DND-41 (cell line): ENCODE data around the gene LRRC3C.
"Not testable (repeated sequence)": the region's sequence is repeated elsewhere in the genome, so short reads cannot be mapped to it uniquely, and the experiment has no call there.

Experiments
- ATAC-seq: fragments of 200-7000 bp; cut with Tn5 transposase; 3 replicates; pipeline ENCODE4 v1.9.1; 2021; ENCODE audit warnings: low read depth; ENCODE audit not compliant: insufficient read depth
- DNase-seq: peaks from one replicate; pipeline ENCODE4 v3.0.0-alpha.2; 2020
- H2AFZ ChIP-seq: 2 replicates; pipeline ENCODE4 v1.6.0; 2012; ENCODE audit warnings: low read depth, low read length
- H3K27ac ChIP-seq: 2 replicates; pipeline ENCODE4 v1.5.1; 2012; ENCODE audit warnings: low read length, inconsistent platforms
- H3K27me3 ChIP-seq: fragments of 200-600 bp; sonication (generic); 2 replicates; pipeline ENCODE4 v1.6.0; 2012; ENCODE audit warnings: low read length, mild to moderate bottlenecking, inconsistent platforms; ENCODE audit not compliant: insufficient read depth, poor library complexity
- H3K36me3 ChIP-seq: 2 replicates; pipeline ENCODE4 v1.5.1; 2012; ENCODE audit warnings: low read length, inconsistent platforms; ENCODE audit not compliant: insufficient read depth
- H3K4me1 ChIP-seq: 2 replicates; pipeline ENCODE4 v1.5.1; 2012; ENCODE audit warnings: mild to moderate bottlenecking, low read length; ENCODE audit not compliant: insufficient read depth
- H3K4me2 ChIP-seq: 2 replicates; pipeline ENCODE4 v1.6.0; 2012; ENCODE audit warnings: mild to moderate bottlenecking, moderate library complexity, low read length, inconsistent platforms; ENCODE audit not compliant: insufficient read depth
- H3K4me3 ChIP-seq, 2 experiments: fragments of 200-600 bp in 1 of 2; shearing (Covaris generic) in 1 of 2; 2 replicates each; pipeline ENCODE4 v1.5.1; 2012 to 2016; ENCODE audit warnings: inconsistent platforms in 2 of 2, low read length in 2 of 2, mild to moderate bottlenecking in 2 of 2, low read depth in 1 of 2, moderate library complexity in 1 of 2
- H3K79me2 ChIP-seq: 2 replicates; pipeline ENCODE4 v1.6.0; 2012; ENCODE audit warnings: low read length, inconsistent platforms; ENCODE audit not compliant: insufficient read depth
- H3K9ac ChIP-seq: 2 replicates; pipeline ENCODE4 v1.6.0; 2012; ENCODE audit warnings: low read depth, mild to moderate bottlenecking, inconsistent platforms, low read length, moderate library complexity
- H3K9me3 ChIP-seq: 2 replicates; pipeline ENCODE4 v1.5.1; 2012; ENCODE audit warnings: low read length, moderate library complexity, mild to moderate bottlenecking, inconsistent platforms; ENCODE audit not compliant: insufficient read depth, severe bottlenecking
- H4K20me1 ChIP-seq: 2 replicates; pipeline ENCODE4 v1.6.0; 2012; ENCODE audit warnings: low read length; ENCODE audit not compliant: insufficient read depth
- EZH2 ChIP-seq: IDR thresholded peaks from 3 replicates; pipeline ENCODE4 v1.6.1; 2012; ENCODE audit warnings: borderline replicate concordance, low read depth, mild to moderate bottlenecking, moderate library complexity, low read length, inconsistent platforms; ENCODE audit not compliant: severe bottlenecking
- TF ChIP-seq, protein P1 (sequence below): IDR thresholded peaks from 2 replicates; pipeline ENCODE4 v1.5.1; 2012; ENCODE audit warnings: borderline replicate concordance, low read length, moderate library complexity, mild to moderate bottlenecking; ENCODE audit not compliant: poor library complexity, severe bottlenecking; ENCODE audit errors: extremely low read depth

Gene LRRC3C, protein sequence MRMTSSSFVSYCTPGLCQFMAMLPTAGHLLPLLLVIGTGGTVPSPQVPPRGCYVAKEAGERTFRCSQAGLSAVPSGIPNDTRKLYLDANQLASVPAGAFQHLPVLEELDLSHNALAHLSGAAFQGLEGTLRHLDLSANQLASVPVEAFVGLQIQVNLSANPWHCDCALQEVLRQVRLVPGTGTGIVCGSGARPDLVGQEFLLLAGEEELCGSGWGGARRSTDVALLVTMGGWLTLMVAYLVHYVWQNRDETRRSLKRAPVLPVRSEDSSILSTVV

DNA sequence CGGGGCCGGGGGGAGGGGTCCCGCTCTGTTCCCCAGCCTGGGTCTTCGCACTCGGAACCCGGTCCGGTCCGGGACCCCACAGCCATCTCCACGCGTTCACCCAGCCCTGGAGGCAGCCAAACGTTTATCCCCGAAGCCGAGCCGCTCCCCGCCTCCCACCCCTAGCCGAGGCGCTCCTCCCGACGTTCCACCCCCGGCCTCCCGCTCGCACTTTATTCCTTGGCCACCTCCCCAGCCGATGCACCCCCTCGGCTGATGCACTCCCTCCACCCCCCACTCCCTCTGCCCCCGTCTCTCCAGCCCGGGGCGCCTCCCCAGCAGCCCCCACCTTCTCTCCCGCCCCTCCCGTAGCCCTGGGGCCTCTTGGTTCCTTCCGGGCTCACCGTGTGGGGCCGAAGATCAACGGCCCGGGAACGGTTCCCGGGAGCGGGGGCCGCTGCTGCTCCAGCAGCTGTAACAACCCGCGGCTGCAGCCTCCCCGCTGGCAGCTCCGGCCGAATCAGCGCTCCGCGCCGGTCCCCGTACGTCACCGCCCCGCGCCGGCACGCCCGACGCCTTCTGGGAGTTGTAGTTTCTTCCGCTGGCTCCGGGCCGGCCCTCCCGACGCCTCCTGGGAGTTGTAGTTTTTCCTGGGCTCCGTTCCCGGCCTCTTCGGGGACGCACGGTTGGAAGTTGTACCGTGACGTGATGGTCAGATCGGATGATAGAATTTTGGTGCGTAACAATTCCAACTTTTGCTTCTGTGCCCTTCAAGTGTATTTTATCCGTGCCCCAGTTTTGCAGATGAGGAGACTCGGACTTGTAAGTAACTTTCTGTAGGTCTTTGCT, at the start of gene LRRC3C, which contains the start of gene ORMDL3:
Gene LRRC3C, plus strand, starts transcription at position 632 of the 828 bp plus-strand sequence. CDS start 13,792 bp downstream, outside the sequence.
Gene ORMDL3, minus strand, starts transcription at position 501 of the 828 bp plus-strand sequence. CDS start 3,398 bp downstream, outside the sequence.
- no peak for TF ChIP-seq EZH2
- peak within 1 kb of the TSS; percentile 83 for H3K9ac ChIP-seq
- ATAC-seq = peak; percentile 71

DNA sequence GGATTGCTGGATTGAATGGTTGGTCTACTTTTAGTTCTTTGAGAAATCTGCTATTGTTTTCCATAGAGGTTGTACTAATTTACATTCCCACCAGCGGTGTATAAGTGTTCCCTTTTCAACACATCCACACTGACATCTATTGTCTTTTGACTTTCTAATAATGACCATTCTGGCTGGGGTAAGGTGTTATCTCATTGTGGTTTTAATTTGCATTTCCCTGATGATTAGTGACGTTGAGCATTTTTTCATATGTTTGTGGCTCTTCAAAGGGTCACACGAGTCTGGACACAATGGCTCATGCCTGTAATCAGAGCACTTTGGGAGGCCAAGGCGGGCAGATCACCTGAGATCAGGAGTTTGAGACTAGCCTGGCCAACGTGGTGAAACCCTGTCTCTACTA, 41.4 kb upstream of the LRRC3C start:
- H3K4me3 ChIP-seq, H3K9me3 ChIP-seq, H3K9ac ChIP-seq, H3K36me3 ChIP-seq, DNase-seq, H2AFZ ChIP-seq, H3K4me1 ChIP-seq, H3K27ac ChIP-seq, ATAC-seq, H3K4me2 ChIP-seq, H3K79me2 ChIP-seq, H3K27me3 ChIP-seq, H4K20me1 ChIP-seq: not testable (repeated sequence)

More for the DNA sequence above, at the start of gene LRRC3C, which contains the start of gene ORMDL3:
- Histone ChIP-seq H3K9me3 (no peaks in the 10 kb centered on the region), H3K4me2 (peak within 1 kb of the TSS; percentile 97), H2AFZ (peak within 1 kb of the TSS; percentile 100), H4K20me1 (peaks cover 40% of the 10 kb centered on the region), H3K79me2 (peaks cover 50% of the 10 kb centered on the region), H3K27ac (peak within 1 kb of the TSS; percentile 88), H3K4me3 (peak within 1 kb of the TSS; percentile 90 to 97), H3K27me3 (no peaks in the 10 kb centered on the region), H3K36me3 (peaks cover 31% of the 10 kb centered on the region), H3K4me1 (peaks cover 41% of the 10 kb centered on the region)
- peak; percentile 94 for DNase-seq

DNA sequence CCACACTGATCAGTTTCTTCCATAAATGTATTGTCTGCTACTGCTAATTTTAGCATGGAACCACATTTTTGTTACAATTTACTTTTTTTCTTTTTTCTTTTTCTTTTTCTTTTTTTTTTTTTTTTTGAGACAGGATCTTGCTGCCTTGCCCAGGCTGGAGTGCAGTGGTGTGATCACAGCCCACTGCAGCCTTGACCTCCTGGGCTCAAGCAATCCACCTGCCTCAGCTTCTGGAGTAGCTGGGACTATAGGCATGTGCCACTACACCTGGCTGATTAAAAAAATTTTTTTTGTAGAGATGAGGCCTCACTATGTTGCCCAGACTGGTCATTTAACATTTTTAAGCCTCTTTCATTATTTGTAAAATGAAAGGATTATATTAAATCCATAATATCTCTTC, 40.5 kb upstream of the LRRC3C start:
- no peaks in the 10 kb centered on the region for H3K36me3 ChIP-seq
- no peak overlapping the region for H3K9ac ChIP-seq
- H3K4me2 ChIP-seq = no peak overlapping the region
- H3K27me3 ChIP-seq = peaks cover 7% of the 10 kb centered on the region
- no peaks in the 10 kb centered on the region for H3K4me1 ChIP-seq
- H3K79me2 ChIP-seq = no peaks in the 10 kb centered on the region
- no peaks in the 10 kb centered on the region for H3K9me3 ChIP-seq
- no peak overlapping the region for H3K4me3 ChIP-seq
- H4K20me1 ChIP-seq = no peaks in the 10 kb centered on the region
- TF ChIP-seq, protein P1, sequence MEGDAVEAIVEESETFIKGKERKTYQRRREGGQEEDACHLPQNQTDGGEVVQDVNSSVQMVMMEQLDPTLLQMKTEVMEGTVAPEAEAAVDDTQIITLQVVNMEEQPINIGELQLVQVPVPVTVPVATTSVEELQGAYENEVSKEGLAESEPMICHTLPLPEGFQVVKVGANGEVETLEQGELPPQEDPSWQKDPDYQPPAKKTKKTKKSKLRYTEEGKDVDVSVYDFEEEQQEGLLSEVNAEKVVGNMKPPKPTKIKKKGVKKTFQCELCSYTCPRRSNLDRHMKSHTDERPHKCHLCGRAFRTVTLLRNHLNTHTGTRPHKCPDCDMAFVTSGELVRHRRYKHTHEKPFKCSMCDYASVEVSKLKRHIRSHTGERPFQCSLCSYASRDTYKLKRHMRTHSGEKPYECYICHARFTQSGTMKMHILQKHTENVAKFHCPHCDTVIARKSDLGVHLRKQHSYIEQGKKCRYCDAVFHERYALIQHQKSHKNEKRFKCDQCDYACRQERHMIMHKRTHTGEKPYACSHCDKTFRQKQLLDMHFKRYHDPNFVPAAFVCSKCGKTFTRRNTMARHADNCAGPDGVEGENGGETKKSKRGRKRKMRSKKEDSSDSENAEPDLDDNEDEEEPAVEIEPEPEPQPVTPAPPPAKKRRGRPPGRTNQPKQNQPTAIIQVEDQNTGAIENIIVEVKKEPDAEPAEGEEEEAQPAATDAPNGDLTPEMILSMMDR = no peak
- TF ChIP-seq EZH2 = no peak
- ATAC-seq = no peak
- H2AFZ ChIP-seq = no peak overlapping the region
- H3K27ac ChIP-seq = no peak overlapping the region
- DNase-seq = no peak

DNA sequence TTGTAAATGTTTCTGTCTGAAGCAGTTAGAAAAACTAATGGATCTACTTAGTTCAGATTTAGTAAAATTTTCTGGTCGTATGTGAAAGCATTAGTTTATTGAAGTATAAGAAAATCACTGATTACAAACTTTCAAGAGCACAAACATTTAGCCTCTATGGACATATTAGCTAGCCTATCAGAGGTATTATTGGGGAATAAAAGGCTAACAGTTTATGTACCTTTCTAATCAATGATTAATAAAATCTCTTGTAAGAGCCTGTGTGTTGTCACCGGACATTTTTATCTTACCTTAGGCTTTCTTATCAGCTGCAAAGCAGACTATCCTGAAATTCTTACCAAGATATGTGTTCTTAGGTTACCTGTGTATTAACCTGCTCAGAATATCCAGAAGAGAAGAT, 38.3 kb upstream of the LRRC3C start:
- H3K27ac ChIP-seq = no peak overlapping the region
- no peak overlapping the region for H3K9ac ChIP-seq
- H3K4me3 ChIP-seq = no peak overlapping the region
- no peak overlapping the region for H3K4me2 ChIP-seq
- TF ChIP-seq EZH2 = no peak
- TF ChIP-seq, protein P1 = no peak
- DNase-seq = no peak
- H2AFZ ChIP-seq = no peak overlapping the region
- no peaks in the 10 kb centered on the region for H3K36me3 ChIP-seq
- no peaks in the 10 kb centered on the region for H3K4me1 ChIP-seq
- ATAC-seq = no peak
- H3K27me3 ChIP-seq = peaks cover 7% of the 10 kb centered on the region
- no peaks in the 10 kb centered on the region for H4K20me1 ChIP-seq
- H3K79me2 ChIP-seq = no peaks in the 10 kb centered on the region
- no peaks in the 10 kb centered on the region for H3K9me3 ChIP-seq
